MM.1S (cell line): Measurements from ENCODE around the gene GRN.

Source experiments
- DNase-seq: peaks from one replicate; pipeline ENCODE4 v3.0.0-alpha.2; 2015
- H2AFZ ChIP-seq: fragments of 300-600 bp; sonication (generic); 2 replicates; pipeline ENCODE4 v1.6.0; 2016; ENCODE audit warnings: antibody characterized with exemption, low read length
- H3F3A ChIP-seq: fragments of 300-600 bp; sonication (generic); 2 replicates; pipeline ENCODE4 v1.6.1; 2016; ENCODE audit warnings: mild to moderate bottlenecking, antibody characterized with exemption, low read length, moderate library complexity, mixed read lengths; ENCODE audit not compliant: insufficient read depth
- H3K27ac ChIP-seq: fragments of 300-600 bp; sonication (generic); 2 replicates; pipeline ENCODE4 v1.5.1; 2016; ENCODE audit warnings: mild to moderate bottlenecking, low read length
- H3K27me3 ChIP-seq: fragments of 300-600 bp; sonication (generic); replicated peaks from 2 replicates; pipeline ENCODE4 v1.6.0; 2016; ENCODE audit warnings: low read length; ENCODE audit not compliant: insufficient read depth
- H3K36me3 ChIP-seq: fragments of 300-600 bp; sonication (generic); replicated peaks from 2 replicates; pipeline ENCODE4 v1.6.1; 2016; ENCODE audit warnings: mild to moderate bottlenecking, low read length, mixed read lengths; ENCODE audit not compliant: insufficient read depth
- H3K4me1 ChIP-seq: fragments of 300-600 bp; sonication (generic); 2 replicates; pipeline ENCODE4 v1.6.1; 2016; ENCODE audit warnings: low read length, mixed read lengths
- H3K4me2 ChIP-seq: fragments of 300-600 bp; sonication (generic); 2 replicates; pipeline ENCODE4 v1.6.0; 2016; ENCODE audit warnings: low read depth, low read length
- H3K4me3 ChIP-seq: fragments of 300-600 bp; sonication (generic); 2 replicates; pipeline ENCODE4 v1.5.1; 2016; ENCODE audit warnings: low read length, mixed read lengths
- H3K79me2 ChIP-seq: fragments of 300-600 bp; sonication (generic); 2 replicates; pipeline ENCODE4 v1.6.1; 2016; ENCODE audit warnings: mixed run types, low read length, mixed read lengths
- H3K9ac ChIP-seq: fragments of 300-600 bp; sonication (generic); 2 replicates; pipeline ENCODE4 v1.6.1; 2016; ENCODE audit warnings: low read length, mixed read lengths
- H3K9me2 ChIP-seq: fragments of 300-600 bp; sonication (generic); replicated peaks from 2 replicates; pipeline ENCODE4 v1.6.1; 2016; ENCODE audit warnings: mild to moderate bottlenecking, low read length, mixed read lengths; ENCODE audit not compliant: insufficient read depth
- H3K9me3 ChIP-seq: fragments of 300-600 bp; sonication (generic); replicated peaks from 2 replicates; pipeline ENCODE4 v1.6.1; 2016; ENCODE audit warnings: mild to moderate bottlenecking, low read length, mixed read lengths; ENCODE audit not compliant: insufficient read depth
- H4K20me1 ChIP-seq: fragments of 300-600 bp; sonication (generic); 2 replicates; pipeline ENCODE4 v1.6.1; 2016; ENCODE audit warnings: mild to moderate bottlenecking, low read length, moderate library complexity, mixed read lengths; ENCODE audit not compliant: insufficient read depth
- CTCF ChIP-seq: fragments of 300-600 bp; sonication (generic); IDR thresholded peaks from 2 replicates; pipeline ENCODE4 v1.5.1; 2016; ENCODE audit warnings: antibody characterized with exemption, low read length, mixed read lengths
- EZH2 ChIP-seq: fragments of 300-600 bp; sonication (generic); optimal IDR thresholded peaks from 2 replicates; pipeline ENCODE3; 2017; ENCODE audit warnings: low read depth, mild to moderate bottlenecking, antibody characterized with exemption, low read length, mixed read lengths
- EZH2phosphoT487 ChIP-seq: fragments of 300-600 bp; sonication (generic); IDR thresholded peaks from 2 replicates; pipeline ENCODE4 v1.6.1; 2018; ENCODE audit warnings: antibody characterized with exemption, low read length

Gene GRN

GRCh38 chr17:44309472-44309871, 35.6 kb upstream of the GRN start:
- no peaks in the 10 kb centered on the region for H3F3A ChIP-seq
- H3K4me1 ChIP-seq = no peaks in the 10 kb centered on the region
- DNase-seq = no peak
- TF ChIP-seq EZH2 (no peak), EZH2phosphoT487 (no peak), CTCF (no peak)
- no peak overlapping the region for H3K4me3 ChIP-seq
- no peak overlapping the region for H2AFZ ChIP-seq
- no peaks in the 10 kb centered on the region for H3K9me2 ChIP-seq
- H4K20me1 ChIP-seq = no peaks in the 10 kb centered on the region
- H3K27ac ChIP-seq = no peak overlapping the region
- no peak overlapping the region for H3K9ac ChIP-seq
- peaks cover 47% of the 10 kb centered on the region for H3K27me3 ChIP-seq
- no peaks in the 10 kb centered on the region for H3K36me3 ChIP-seq
- no peak overlapping the region for H3K4me2 ChIP-seq
- no peaks in the 10 kb centered on the region for H3K79me2 ChIP-seq
- H3K9me3 ChIP-seq = no peaks in the 10 kb centered on the region

DNA sequence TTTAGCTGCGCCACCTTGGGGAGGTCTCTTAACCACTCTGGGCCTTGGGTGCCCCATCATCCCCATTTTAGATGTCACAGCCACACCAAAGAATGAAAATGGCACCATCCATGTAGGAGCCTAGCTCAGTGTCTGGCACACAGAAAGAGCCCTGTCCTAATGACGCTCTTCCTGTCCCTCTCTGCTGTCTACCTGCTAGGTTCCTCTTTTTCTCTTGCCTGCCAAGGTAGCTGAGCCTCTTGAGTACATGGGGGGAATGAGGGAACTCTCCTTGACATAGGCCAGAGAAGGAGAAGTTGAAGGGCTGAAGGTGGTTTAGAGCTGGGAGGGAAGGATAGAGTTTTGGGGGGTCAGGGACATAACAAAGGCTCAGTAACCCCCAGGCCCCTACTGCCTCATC, 34.9 kb upstream of the GRN start:
- Histone ChIP-seq H3K4me2 (no peak overlapping the region), H3K9ac (no peak overlapping the region)

GRCh38 chr17:44310609-44311376, 34.3 kb upstream of the GRN start:
- Histone ChIP-seq H3K9me2 (no peaks in the 10 kb centered on the region), H3K79me2 (no peaks in the 10 kb centered on the region), H3K9ac (no peak overlapping the region), H3K4me1 (no peaks in the 10 kb centered on the region), H3F3A (no peaks in the 10 kb centered on the region), H3K27ac (no peak overlapping the region), H3K4me3 (no peak overlapping the region), H3K27me3 (peaks cover 58% of the 10 kb centered on the region), H4K20me1 (no peaks in the 10 kb centered on the region), H3K36me3 (no peaks in the 10 kb centered on the region), H3K4me2 (no peak overlapping the region), H2AFZ (no peak overlapping the region), H3K9me3 (no peaks in the 10 kb centered on the region)
- no peak for DNase-seq
- TF ChIP-seq CTCF = no peak
- no peak for TF ChIP-seq EZH2
- TF ChIP-seq EZH2phosphoT487 = no peak

More for the DNA sequence above, 34.9 kb upstream of the GRN start:
- Histone ChIP-seq H3K9me2 (no peaks in the 10 kb centered on the region), H3K36me3 (no peaks in the 10 kb centered on the region), H3K4me1 (no peaks in the 10 kb centered on the region), H3K4me3 (no peak overlapping the region), H4K20me1 (no peaks in the 10 kb centered on the region), H3F3A (no peaks in the 10 kb centered on the region), H2AFZ (no peak overlapping the region), H3K79me2 (no peaks in the 10 kb centered on the region), H3K27me3 (peaks cover 53% of the 10 kb centered on the region), H3K27ac (no peak overlapping the region), H3K9me3 (no peaks in the 10 kb centered on the region)
- TF ChIP-seq CTCF = no peak
- no peak for DNase-seq
